GM18505 (cell line): ENCODE data around the gene IFT43.

ENCODE experiments used
- ATAC-seq: cut with Tn5 transposase; IDR thresholded peaks from one replicate; pipeline ENCODE4 v1.9.1; 2021; ENCODE audit not compliant: unreplicated experiment
- POLR2A ChIP-seq: IDR thresholded peaks from 4 replicates; pipeline ENCODE4 v1.6.1; 2011; ENCODE audit warnings: borderline replicate concordance; ENCODE audit not compliant: insufficient read depth, insufficient read length; ENCODE audit errors: extremely low read depth

The IFT43 gene

GRCh38 chr14:76133103-76133502 lies 147.5 kb downstream of the IFT43 start:
- no peak for TF ChIP-seq POLR2A
- no peak for ATAC-seq
